Measurements from ENCODE around the gene KRT6B. TPM values are rescaled to one million over a fixed set of nuclear protein-coding genes. Genes with fewer than 3 reads are reported as not detected.

KRT6B gene
- total and polyA plus RNA-seq, 9 of the 15 experiments (the other 6 are each of a cell fraction or from before 2014, with no cell fraction given), result not detected

GRCh38 chr12:52496590-52497071 lies 44.7 kb upstream of the KRT6B start:
- POLR2A ChIA-PET, result interaction anchor here (0.5 kb wide), 1 partner anchor 139 kb away, joined by 3 read pairs; no protein-coding TSS in a partner anchor
- intact Hi-C loops (cut with micrococcal nuclease), result no loop called here
- Histone ChIP-seq H3K27me3 (ENCODE audit: control insufficient read depth in 2 of 2, insufficient read depth in 2 of 2, low read length in 2 of 2) (peaks cover 11 to 18% of the 10 kb centered on the region in 2 experiments), H3K4me1 (replicated peaks in 1 of 2; ENCODE audit: control insufficient read depth in 2 of 2, insufficient read depth in 2 of 2, low read length in 2 of 2) (no peaks in the 10 kb centered on the region), H2AFZ (ENCODE audit: low read depth, low read length) (no peak overlapping the region), H3K9ac (ENCODE audit: insufficient read depth in 1 of 2, low read depth in 2 of 2, low read length in 2 of 2) (no peak overlapping the region), H3K9me1 (ENCODE audit: control insufficient read depth, insufficient read depth, low read length) (no peaks in the 10 kb centered on the region), H3K9me3 (replicated peaks; ENCODE audit: control insufficient read depth, insufficient read depth, low read depth, low read length) (no peaks in the 10 kb centered on the region), H3K36me3 (ENCODE audit: control insufficient read depth, insufficient read depth, low read length) (no peaks in the 10 kb centered on the region), H4K20me1 (replicated peaks; ENCODE audit: control insufficient read depth, insufficient read depth, low read length) (no peaks in the 10 kb centered on the region; the same call in 1 of the 2 replicates), H3K27ac (ENCODE audit: extremely low read depth, low read depth, low read length) (no peak overlapping the region), H3K4me3 (no peak overlapping the region), H3K4me2 (ENCODE audit: insufficient read depth, low read length) (no peak overlapping the region), H3K79me2 (ENCODE audit: control insufficient read depth, insufficient read depth, low read length) (no peaks in the 10 kb centered on the region)
- no TSS peak for BruUV-seq (replicated peaks)
- CTCF ChIA-PET (ENCODE audit: low intra/inter-chr PET ratio), result no interaction called here
- DNase-seq (ENCODE audit: extremely low read depth in 1 of 4, low spot score in 3 of 4) (no peak), ATAC-seq (no peak), FAIRE-seq (no peak)
- in situ Hi-C loops (cut with MboI), result no loop called here
- WGBS (ENCODE audit: insufficient coverage, low coverage, missing lambda C conversion rate), result 0% methylated on average over 4 of the region's 4 CpGs
- TF ChIP-seq GMEB1 (CRISPR knock-in tag; IDR thresholded peaks at IDR 0.05), result no peak
- TF ChIP-seq, protein P1, sequence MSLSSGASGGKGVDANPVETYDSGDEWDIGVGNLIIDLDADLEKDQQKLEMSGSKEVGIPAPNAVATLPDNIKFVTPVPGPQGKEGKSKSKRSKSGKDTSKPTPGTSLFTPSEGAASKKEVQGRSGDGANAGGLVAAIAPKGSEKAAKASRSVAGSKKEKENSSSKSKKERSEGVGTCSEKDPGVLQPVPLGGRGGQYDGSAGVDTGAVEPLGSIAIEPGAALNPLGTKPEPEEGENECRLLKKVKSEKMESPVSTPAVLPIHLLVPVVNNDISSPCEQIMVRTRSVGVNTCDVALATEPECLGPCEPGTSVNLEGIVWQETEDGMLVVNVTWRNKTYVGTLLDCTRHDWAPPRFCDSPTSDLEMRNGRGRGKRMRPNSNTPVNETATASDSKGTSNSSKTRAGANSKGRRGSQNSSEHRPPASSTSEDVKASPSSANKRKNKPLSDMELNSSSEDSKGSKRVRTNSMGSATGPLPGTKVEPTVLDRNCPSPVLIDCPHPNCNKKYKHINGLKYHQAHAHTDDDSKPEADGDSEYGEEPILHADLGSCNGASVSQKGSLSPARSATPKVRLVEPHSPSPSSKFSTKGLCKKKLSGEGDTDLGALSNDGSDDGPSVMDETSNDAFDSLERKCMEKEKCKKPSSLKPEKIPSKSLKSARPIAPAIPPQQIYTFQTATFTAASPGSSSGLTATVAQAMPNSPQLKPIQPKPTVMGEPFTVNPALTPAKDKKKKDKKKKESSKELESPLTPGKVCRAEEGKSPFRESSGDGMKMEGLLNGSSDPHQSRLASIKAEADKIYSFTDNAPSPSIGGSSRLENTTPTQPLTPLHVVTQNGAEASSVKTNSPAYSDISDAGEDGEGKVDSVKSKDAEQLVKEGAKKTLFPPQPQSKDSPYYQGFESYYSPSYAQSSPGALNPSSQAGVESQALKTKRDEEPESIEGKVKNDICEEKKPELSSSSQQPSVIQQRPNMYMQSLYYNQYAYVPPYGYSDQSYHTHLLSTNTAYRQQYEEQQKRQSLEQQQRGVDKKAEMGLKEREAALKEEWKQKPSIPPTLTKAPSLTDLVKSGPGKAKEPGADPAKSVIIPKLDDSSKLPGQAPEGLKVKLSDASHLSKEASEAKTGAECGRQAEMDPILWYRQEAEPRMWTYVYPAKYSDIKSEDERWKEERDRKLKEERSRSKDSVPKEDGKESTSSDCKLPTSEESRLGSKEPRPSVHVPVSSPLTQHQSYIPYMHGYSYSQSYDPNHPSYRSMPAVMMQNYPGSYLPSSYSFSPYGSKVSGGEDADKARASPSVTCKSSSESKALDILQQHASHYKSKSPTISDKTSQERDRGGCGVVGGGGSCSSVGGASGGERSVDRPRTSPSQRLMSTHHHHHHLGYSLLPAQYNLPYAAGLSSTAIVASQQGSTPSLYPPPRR (CRISPR knock-in tag; IDR thresholded peaks at IDR 0.05; ENCODE audit: borderline replicate concordance), result no peak
- TF ChIP-seq ERF (CRISPR knock-in tag; IDR thresholded peaks at IDR 0.05), result no peak
- no peak for TF ChIP-seq GABPB1 (CRISPR knock-in tag; IDR thresholded peaks at IDR 0.05)
- TF ChIP-seq BRCA1 (IDR thresholded peaks at IDR 0.05), result no peak
- TF ChIP-seq BRCA1 (CRISPR knock-in tag; IDR thresholded peaks at IDR 0.05), result no peak
- no peak for TF ChIP-seq ZFP1 (CRISPR knock-in tag; IDR thresholded peaks at IDR 0.05)
- TF ChIP-seq TFAM (CRISPR knock-in tag; conservative IDR thresholded peaks at IDR 0.05), result no peak
- no peak for TF ChIP-seq HDGF (IDR thresholded peaks at IDR 0.05)
- TF ChIP-seq ZNF384 (IDR thresholded peaks at IDR 0.05; ENCODE audit: low read depth, low read length), result no peak
